Measurements from ENCODE around the gene NUBPL.

DNA sequence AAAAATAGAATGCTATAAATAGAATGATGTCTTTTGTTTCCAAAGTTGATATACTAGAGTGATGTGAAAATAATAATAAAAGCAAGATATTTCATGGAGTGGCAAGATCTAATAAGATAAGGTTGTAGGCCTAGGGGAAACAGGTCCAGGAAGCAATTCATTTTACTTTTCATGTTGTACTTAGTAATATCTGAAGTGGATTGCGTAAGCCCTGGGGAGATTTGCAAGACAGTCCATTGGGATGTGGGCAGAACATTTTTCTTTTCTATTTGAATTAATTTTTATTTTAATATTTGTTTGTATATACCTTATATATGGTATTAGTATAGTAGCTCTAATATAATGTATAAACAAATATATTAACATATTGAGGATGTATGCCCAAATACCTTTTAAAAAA, 7.5 kb downstream of the NUBPL start:
- TF ChIP-seq, protein P1, sequence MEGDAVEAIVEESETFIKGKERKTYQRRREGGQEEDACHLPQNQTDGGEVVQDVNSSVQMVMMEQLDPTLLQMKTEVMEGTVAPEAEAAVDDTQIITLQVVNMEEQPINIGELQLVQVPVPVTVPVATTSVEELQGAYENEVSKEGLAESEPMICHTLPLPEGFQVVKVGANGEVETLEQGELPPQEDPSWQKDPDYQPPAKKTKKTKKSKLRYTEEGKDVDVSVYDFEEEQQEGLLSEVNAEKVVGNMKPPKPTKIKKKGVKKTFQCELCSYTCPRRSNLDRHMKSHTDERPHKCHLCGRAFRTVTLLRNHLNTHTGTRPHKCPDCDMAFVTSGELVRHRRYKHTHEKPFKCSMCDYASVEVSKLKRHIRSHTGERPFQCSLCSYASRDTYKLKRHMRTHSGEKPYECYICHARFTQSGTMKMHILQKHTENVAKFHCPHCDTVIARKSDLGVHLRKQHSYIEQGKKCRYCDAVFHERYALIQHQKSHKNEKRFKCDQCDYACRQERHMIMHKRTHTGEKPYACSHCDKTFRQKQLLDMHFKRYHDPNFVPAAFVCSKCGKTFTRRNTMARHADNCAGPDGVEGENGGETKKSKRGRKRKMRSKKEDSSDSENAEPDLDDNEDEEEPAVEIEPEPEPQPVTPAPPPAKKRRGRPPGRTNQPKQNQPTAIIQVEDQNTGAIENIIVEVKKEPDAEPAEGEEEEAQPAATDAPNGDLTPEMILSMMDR (IDR thresholded peaks at IDR 0.05): no peak
- TF ChIP-seq POLR2A (IDR thresholded peaks at IDR 0.05): no peak

All from adrenal gland (tissue), 5 donors.